ENCODE measurements around the gene IGSF21. TPM values are rescaled to one million over a fixed set of nuclear protein-coding genes. Genes with fewer than 3 reads are reported as not detected.

The IGSF21 gene
- total and polyA plus RNA-seq, 2 donors from 2014 or later: 1.4 to 6.6 TPM

DNA sequence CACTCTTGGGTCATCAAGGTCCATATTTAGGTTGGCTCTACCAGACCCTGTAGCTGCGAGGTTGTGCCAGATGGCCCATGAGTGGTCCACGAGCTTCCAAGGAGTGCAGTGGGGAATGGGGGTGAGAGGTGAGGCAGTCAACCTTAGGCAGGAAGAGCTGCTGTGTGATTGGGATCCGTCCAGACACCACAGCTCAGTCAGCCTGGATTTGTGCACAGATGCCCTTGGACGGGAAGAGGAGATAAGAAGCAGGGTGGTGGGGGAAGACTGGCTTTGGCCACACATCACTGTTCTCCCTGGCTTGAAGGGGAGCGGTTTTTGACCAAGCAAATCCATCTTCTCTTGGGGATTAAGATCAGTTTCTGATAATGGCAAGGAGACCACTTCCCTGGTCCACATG lies 130.6 kb downstream of the IGSF21 start:
- FAIRE-seq: no peak
- Histone ChIP-seq H3K4me3 (ENCODE audit: low read length in 3 of 3) (no peak overlapping the region), H3K27me3 (ENCODE audit: control insufficient read depth, insufficient read depth, low read length) (no peaks in the 10 kb centered on the region), H3K27ac (ENCODE audit: low read depth in 2 of 2, low read length in 2 of 2) (no peak overlapping the region), H3K4me1 (ENCODE audit: control insufficient read depth in 2 of 3, insufficient read depth in 2 of 3, low read depth in 1 of 3, low read length in 3 of 3) (no peaks in the 10 kb centered on the region), H3K9me3 (ENCODE audit: control insufficient read depth in 2 of 3, insufficient read depth in 1 of 3, low read length in 3 of 3) (no peaks in the 10 kb centered on the region), H3K36me3 (ENCODE audit: control insufficient read depth in 2 of 3, insufficient read depth in 3 of 3, low read length in 3 of 3) (no peaks in the 10 kb centered on the region), H3K9ac (ENCODE audit: low read length in 3 of 3) (no peak overlapping the region)
- TF ChIP-seq, protein P1, sequence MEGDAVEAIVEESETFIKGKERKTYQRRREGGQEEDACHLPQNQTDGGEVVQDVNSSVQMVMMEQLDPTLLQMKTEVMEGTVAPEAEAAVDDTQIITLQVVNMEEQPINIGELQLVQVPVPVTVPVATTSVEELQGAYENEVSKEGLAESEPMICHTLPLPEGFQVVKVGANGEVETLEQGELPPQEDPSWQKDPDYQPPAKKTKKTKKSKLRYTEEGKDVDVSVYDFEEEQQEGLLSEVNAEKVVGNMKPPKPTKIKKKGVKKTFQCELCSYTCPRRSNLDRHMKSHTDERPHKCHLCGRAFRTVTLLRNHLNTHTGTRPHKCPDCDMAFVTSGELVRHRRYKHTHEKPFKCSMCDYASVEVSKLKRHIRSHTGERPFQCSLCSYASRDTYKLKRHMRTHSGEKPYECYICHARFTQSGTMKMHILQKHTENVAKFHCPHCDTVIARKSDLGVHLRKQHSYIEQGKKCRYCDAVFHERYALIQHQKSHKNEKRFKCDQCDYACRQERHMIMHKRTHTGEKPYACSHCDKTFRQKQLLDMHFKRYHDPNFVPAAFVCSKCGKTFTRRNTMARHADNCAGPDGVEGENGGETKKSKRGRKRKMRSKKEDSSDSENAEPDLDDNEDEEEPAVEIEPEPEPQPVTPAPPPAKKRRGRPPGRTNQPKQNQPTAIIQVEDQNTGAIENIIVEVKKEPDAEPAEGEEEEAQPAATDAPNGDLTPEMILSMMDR (IDR thresholded peaks at IDR 0.05; ENCODE audit: borderline replicate concordance, extremely low read depth, insufficient read depth): no peak
- intact Hi-C loops (cut with DNase I): no loop called here
- no peak for DNase-seq

DNA sequence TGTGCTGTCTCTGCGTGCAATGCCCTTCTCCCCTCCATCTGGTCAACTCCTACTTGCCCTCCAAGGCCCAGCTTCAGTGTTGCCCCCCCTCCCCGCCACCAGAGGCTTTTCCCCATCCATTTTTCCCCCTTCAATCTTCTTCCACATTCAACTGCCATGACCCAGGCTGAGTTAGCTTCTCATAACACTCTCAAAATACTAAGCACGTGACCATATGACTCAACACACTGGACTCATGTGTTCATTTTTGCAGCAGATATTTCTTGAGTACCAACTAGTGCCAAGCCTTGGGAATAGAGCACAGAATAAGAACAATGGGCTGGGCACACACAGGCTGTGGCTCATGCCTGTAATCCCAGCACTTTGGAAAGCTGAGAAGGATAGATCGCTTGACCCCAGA lies 132.1 kb downstream of the IGSF21 start:
- DNase-seq (no peak), FAIRE-seq (no peak)
- TF ChIP-seq, protein P1 (IDR thresholded peaks at IDR 0.05; ENCODE audit: borderline replicate concordance, extremely low read depth, insufficient read depth): no peak
- H3K4me3 ChIP-seq (ENCODE audit: low read length in 3 of 3): no peak overlapping the region
- H3K36me3 ChIP-seq (ENCODE audit: control insufficient read depth in 2 of 3, insufficient read depth in 3 of 3, low read length in 3 of 3): no peaks in the 10 kb centered on the region
- H3K9ac ChIP-seq (ENCODE audit: low read length in 3 of 3): no peak overlapping the region
- no peaks in the 10 kb centered on the region for H3K27me3 ChIP-seq (ENCODE audit: control insufficient read depth, insufficient read depth, low read length)
- H3K9me3 ChIP-seq (ENCODE audit: control insufficient read depth in 2 of 3, insufficient read depth in 1 of 3, low read length in 3 of 3): no peaks in the 10 kb centered on the region
- intact Hi-C loops (cut with DNase I): no loop called here
- no peaks in the 10 kb centered on the region for H3K4me1 ChIP-seq (ENCODE audit: control insufficient read depth in 2 of 3, insufficient read depth in 2 of 3, low read depth in 1 of 3, low read length in 3 of 3)
- no peak overlapping the region for H3K27ac ChIP-seq (ENCODE audit: low read depth in 2 of 2, low read length in 2 of 2)

GRCh38 chr1:18240906-18241305 lies 133.3 kb downstream of the IGSF21 start:
- H3K9ac ChIP-seq (ENCODE audit: low read length in 3 of 3): no peak overlapping the region

More at GRCh38 chr1:18240906-18241305, 133.3 kb downstream of the IGSF21 start:
- TF ChIP-seq, protein P1 (IDR thresholded peaks at IDR 0.05; ENCODE audit: borderline replicate concordance, extremely low read depth, insufficient read depth): no peak
- H3K36me3 ChIP-seq (ENCODE audit: control insufficient read depth in 2 of 3, insufficient read depth in 3 of 3, low read length in 3 of 3): no peaks in the 10 kb centered on the region
- H3K4me1 ChIP-seq (ENCODE audit: control insufficient read depth in 2 of 3, insufficient read depth in 2 of 3, low read depth in 1 of 3, low read length in 3 of 3): no peaks in the 10 kb centered on the region
- no peak overlapping the region for H3K4me3 ChIP-seq (ENCODE audit: low read length in 3 of 3)
- intact Hi-C loops (cut with DNase I): no loop called here
- H3K9me3 ChIP-seq (ENCODE audit: control insufficient read depth in 2 of 3, insufficient read depth in 1 of 3, low read length in 3 of 3): no peaks in the 10 kb centered on the region
- H3K27ac ChIP-seq (ENCODE audit: low read depth in 2 of 2, low read length in 2 of 2): no peak overlapping the region
- DNase-seq (no peak), FAIRE-seq (no peak)
- no peaks in the 10 kb centered on the region for H3K27me3 ChIP-seq (ENCODE audit: control insufficient read depth, insufficient read depth, low read length)
